ENCODE data around the gene PDE6C. TPM values are rescaled to one million over a fixed set of nuclear protein-coding genes. Genes with fewer than 3 reads are reported as not detected.

PDE6C gene
- total and polyA plus RNA-seq, 2 of the 8 experiments (the other 6 are each of a cell fraction or from before 2014, with no cell fraction given) = not detected

DNA sequence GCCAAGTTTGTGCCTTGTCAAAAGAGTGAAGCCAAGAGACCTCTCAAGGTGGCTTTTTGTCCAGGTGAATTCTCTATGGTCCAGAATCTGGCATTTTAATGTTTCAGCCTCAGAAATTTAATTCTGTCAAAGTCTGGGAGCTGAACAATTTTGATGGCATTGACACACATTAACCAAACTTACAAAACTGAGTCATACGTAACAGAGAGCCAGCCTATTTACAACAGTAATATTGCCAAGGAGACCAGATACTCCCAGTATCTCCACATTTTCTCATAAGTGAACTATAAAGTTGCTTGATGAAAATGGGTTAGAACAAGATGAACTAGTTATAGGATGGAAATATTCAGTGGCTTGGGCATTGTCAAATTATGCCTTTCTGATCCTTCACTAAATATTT, 43.8 kb downstream of the PDE6C start:
- Histone ChIP-seq H3K4me2 (ENCODE audit: insufficient read depth in 1 of 2, low read depth in 2 of 2, low read length in 2 of 2) (no peak overlapping the region), H2AK5ac (ENCODE audit: low read depth, low read length) (no peak overlapping the region), H4K8ac (ENCODE audit: extremely low read depth, insufficient read depth, low read length) (no peak overlapping the region), H3K79me2 (ENCODE audit: control insufficient read depth in 1 of 2, insufficient read depth in 2 of 2, low read length in 2 of 2) (no peaks in the 10 kb centered on the region), H2BK12ac (ENCODE audit: low read depth, low read length) (no peak overlapping the region), H2BK20ac (ENCODE audit: low read length) (no peak overlapping the region), H3K4me1 (replicated peaks in 1 of 4; ENCODE audit: control insufficient read depth in 3 of 4, insufficient read depth in 4 of 4, low read length in 3 of 4) (no peaks in the 10 kb centered on the region), H3K27me3 (replicated peaks in 1 of 4; ENCODE audit: control insufficient read depth in 3 of 4, extremely low read depth in 1 of 4, insufficient read depth in 3 of 4, low read length in 3 of 4) (no peaks in the 10 kb centered on the region), H4K91ac (replicated peaks; ENCODE audit: insufficient read length, low read length) (no peak overlapping the region), H3K9ac (replicated peaks in 1 of 4; ENCODE audit: extremely low read depth in 1 of 4, low read depth in 3 of 4, low read length in 3 of 4) (no peak overlapping the region), H3K4me3 (ENCODE audit: extremely low read depth in 1 of 4, insufficient read depth in 2 of 4, low read depth in 3 of 4, low read length in 4 of 4) (no peak overlapping the region), H2AFZ (ENCODE audit: low read length) (no peak overlapping the region), H3K79me1 (ENCODE audit: low read depth, low read length) (no peaks in the 10 kb centered on the region), H3K9me3 (ENCODE audit: insufficient read depth in 2 of 2, low read depth in 1 of 2, low read length in 1 of 2) (no peaks in the 10 kb centered on the region), H3K18ac (ENCODE audit: extremely low read depth, low read length) (no peak overlapping the region), H2BK15ac (ENCODE audit: low read length) (no peak overlapping the region), H4K5ac (ENCODE audit: insufficient read length, low read depth, low read length) (no peak overlapping the region), H3K23me2 (ENCODE audit: low read depth, low read length) (no peaks in the 10 kb centered on the region), H3K56ac (replicated peaks; ENCODE audit: insufficient read length, low read depth, low read length) (no peak overlapping the region), H3K4ac (replicated peaks; ENCODE audit: insufficient read length, low read depth, low read length) (no peak overlapping the region), H2BK120ac (replicated peaks; ENCODE audit: low read depth, low read length) (no peak overlapping the region), H4K20me1 (replicated peaks in 1 of 2; ENCODE audit: control insufficient read depth in 1 of 2, insufficient read depth in 2 of 2, low read length in 2 of 2) (no peaks in the 10 kb centered on the region), H3K36me3 (ENCODE audit: control insufficient read depth in 2 of 4, insufficient read depth in 4 of 4, low read length in 3 of 4) (no peaks in the 10 kb centered on the region), H3K23ac (ENCODE audit: insufficient read length) (no peak overlapping the region), H3K27ac (ENCODE audit: low read depth, low read length) (no peak overlapping the region), H3K14ac (ENCODE audit: insufficient read length) (no peak overlapping the region), H2BK5ac (ENCODE audit: low read depth, low read length) (no peak overlapping the region)
- FAIRE-seq (no peak), DNase-seq (ENCODE audit: low read depth in 1 of 2, low spot score in 2 of 2) (no peak)
- WGBS, 2 experiments (ENCODE audit: extremely low coverage in 1 of 2, insufficient coverage in 1 of 2, insufficient read length in 1 of 2, insufficient replicate concordance in 2 of 2, low coverage in 1 of 2, low lambda C conversion rate in 2 of 2, missing lambda C conversion rate in 1 of 2) = 90% methylated on average over 1 of the region's 1 CpG; no CpG with 5 or more reads in 1 of the 2 experiments
- ChIA-PET POLR2A (ENCODE audit: partially characterized antibody) (no interaction called here), CTCF (ENCODE audit: partially characterized antibody) (no interaction called here)
- TF ChIP-seq RBBP5 (IDR thresholded peaks at IDR 0.05; ENCODE audit: borderline replicate concordance, low read depth, low read length) (no peak), JUND (IDR thresholded peaks at IDR 0.05; ENCODE audit: low read length) (no peak), SP1 (IDR thresholded peaks at IDR 0.05; ENCODE audit: low read depth, low read length) (no peak), RAD21 (IDR thresholded peaks at IDR 0.05 in 1 of 2, conservative IDR thresholded peaks at IDR 0.05 in 1 of 2; ENCODE audit: low read depth in 2 of 2, low read length in 2 of 2) (no peak), CBX8 (IDR thresholded peaks at IDR 0.05; ENCODE audit: borderline replicate concordance, low read depth, low read length) (no peak), KDM1A (IDR thresholded peaks at IDR 0.05; ENCODE audit: borderline replicate concordance, low read length) (no peak), CBX5 (IDR thresholded peaks at IDR 0.05; ENCODE audit: low read depth, low read length) (no peak), SIN3A (conservative IDR thresholded peaks at IDR 0.05 in 1 of 2, IDR thresholded peaks at IDR 0.05 in 1 of 2; ENCODE audit: low read depth in 1 of 2, low read length in 2 of 2) (no peak), MAFK (IDR thresholded peaks at IDR 0.05; ENCODE audit: low read depth, low read length) (no peak), BRCA1 (IDR thresholded peaks at IDR 0.05; ENCODE audit: low read depth, low read length) (no peak)
- TF ChIP-seq, protein P1, sequence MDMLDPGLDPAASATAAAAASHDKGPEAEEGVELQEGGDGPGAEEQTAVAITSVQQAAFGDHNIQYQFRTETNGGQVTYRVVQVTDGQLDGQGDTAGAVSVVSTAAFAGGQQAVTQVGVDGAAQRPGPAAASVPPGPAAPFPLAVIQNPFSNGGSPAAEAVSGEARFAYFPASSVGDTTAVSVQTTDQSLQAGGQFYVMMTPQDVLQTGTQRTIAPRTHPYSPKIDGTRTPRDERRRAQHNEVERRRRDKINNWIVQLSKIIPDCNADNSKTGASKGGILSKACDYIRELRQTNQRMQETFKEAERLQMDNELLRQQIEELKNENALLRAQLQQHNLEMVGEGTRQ (IDR thresholded peaks at IDR 0.05; ENCODE audit: low read length) = no peak

Measured in H1 (cell line).